ENCODE data around the gene PLA2G2C.
"Not testable (repeated sequence)": the region's sequence is repeated elsewhere in the genome, so short reads cannot be mapped to it uniquely, and the experiment has no call there.

Gene PLA2G2C, protein sequence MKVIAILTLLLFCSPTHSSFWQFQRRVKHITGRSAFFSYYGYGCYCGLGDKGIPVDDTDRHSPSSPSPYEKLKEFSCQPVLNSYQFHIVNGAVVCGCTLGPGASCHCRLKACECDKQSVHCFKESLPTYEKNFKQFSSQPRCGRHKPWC

DNA sequence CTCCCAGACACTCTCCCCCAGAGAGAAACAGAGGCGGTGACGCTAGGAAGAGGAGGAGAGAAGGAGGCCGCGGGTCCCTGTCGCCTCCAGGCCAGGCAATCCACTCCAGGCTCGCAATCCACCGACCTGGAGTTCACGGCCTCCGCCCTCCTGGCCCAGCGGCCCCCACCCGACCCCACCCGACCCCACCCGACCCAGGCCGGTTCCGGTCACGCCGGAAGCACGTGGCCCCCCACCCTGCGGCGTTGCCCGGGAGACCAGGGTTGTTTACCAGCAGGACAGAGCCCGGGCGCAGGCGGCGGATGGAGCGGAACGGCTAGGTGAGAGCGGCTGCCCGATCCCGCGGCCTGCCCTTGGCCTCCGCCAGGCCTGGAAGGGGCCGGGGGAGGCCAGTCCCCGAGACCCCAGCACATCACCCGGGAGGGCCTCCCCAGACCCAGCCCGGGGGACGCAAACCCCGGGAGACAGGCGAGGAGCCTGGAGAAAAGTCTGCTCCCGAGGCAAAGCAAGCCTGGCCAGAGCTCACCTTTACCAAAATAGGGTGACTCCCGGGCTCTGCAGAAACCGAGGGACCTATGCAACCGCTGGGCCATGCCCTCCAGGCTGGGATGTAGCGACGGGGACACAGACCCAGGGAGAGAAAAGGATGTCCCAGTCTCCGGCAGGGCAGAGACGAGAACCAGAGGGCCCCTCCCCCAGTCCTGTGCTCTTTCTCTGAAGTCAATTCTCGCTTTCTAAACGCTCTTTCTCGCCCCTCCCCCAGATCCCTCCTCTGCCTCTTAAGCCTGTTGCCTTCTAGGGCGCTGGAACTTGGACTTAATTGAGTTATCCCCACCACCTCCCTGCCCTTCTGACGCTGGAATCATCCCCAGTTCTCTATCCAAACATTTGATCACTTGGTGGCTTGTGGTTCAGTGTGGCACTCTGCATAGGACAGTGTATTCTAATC is at the start of gene PLA2G2C, which contains the start of gene UBXN10:
TSS of gene PLA2G2C (minus strand) at position 685 of the 949 bp plus-strand sequence. CDS start 9,155 bp downstream, outside the sequence.
TSS of gene UBXN10 (plus strand) at position 263 of the 949 bp plus-strand sequence. CDS start 4,466 bp downstream, outside the sequence.
- H2AFZ ChIP-seq, result peak within 1 kb of the TSS; percentile 81
- no peaks in the 10 kb centered on the region for H3K79me2 ChIP-seq
- H3K4me1 ChIP-seq, result peaks cover 6% of the 10 kb centered on the region
- H3K4me2 ChIP-seq (ENCODE audit: low read length), result peak within 1 kb of the TSS; percentile 100
- TF ChIP-seq, protein P1, sequence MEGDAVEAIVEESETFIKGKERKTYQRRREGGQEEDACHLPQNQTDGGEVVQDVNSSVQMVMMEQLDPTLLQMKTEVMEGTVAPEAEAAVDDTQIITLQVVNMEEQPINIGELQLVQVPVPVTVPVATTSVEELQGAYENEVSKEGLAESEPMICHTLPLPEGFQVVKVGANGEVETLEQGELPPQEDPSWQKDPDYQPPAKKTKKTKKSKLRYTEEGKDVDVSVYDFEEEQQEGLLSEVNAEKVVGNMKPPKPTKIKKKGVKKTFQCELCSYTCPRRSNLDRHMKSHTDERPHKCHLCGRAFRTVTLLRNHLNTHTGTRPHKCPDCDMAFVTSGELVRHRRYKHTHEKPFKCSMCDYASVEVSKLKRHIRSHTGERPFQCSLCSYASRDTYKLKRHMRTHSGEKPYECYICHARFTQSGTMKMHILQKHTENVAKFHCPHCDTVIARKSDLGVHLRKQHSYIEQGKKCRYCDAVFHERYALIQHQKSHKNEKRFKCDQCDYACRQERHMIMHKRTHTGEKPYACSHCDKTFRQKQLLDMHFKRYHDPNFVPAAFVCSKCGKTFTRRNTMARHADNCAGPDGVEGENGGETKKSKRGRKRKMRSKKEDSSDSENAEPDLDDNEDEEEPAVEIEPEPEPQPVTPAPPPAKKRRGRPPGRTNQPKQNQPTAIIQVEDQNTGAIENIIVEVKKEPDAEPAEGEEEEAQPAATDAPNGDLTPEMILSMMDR (IDR thresholded peaks at IDR 0.05), result no peak
- H3K27ac ChIP-seq, result peak within 1 kb of the TSS; percentile 80
- peak within 1 kb of the TSS; percentile 17 for H3K9ac ChIP-seq
- H3K27me3 ChIP-seq (ENCODE audit: control insufficient read depth, insufficient read depth, low read length), result no peaks in the 10 kb centered on the region
- H3K36me3 ChIP-seq (ENCODE audit: control insufficient read depth, insufficient read depth, low read length), result no peaks in the 10 kb centered on the region
- H3K4me3 ChIP-seq (ENCODE audit: low read depth, low read length), result peak within 1 kb of the TSS; percentile 83
- H3K9me3 ChIP-seq (ENCODE audit: control insufficient read depth, low read length), result no peaks in the 10 kb centered on the region

DNA sequence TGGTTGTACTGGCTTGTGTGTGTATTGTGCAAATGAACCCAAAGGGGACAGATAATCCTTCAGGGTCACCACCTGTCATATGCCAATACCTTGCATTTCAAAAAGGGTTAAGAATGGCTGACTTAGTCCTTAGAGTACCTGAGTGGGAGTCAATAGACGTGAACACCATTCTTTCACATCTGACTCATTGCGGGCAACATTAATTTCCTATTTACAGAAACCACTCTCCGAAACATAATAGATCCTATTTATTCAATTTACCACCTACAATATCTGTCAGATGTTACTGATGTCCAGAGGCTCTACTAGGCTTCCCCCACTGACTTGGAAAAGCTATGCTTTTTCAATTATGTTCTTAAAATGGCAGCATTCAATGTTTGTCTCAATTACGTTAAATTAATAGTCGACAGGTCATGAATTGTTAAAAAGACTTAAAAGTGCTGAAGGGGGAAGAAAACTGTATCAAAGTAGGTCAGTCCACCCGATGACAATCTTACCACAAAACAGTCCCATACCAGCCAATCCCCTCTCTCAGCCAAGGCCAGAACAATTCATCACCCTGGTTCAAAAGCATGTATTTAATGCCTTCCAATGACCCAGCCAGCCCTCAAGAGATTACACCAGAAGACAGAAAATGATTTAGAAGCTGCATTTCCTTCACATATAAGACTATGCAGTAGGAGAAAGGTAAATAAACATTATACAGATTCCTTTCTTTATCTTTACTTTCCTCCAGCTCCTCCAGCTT is 48.6 kb upstream of the PLA2G2C start:
- Histone ChIP-seq H3K36me3 (ENCODE audit: control insufficient read depth, insufficient read depth, low read length) (no peaks in the 10 kb centered on the region), H3K79me2 (no peaks in the 10 kb centered on the region), H3K9me3 (ENCODE audit: control insufficient read depth, low read length) (no peaks in the 10 kb centered on the region), H3K27me3 (ENCODE audit: control insufficient read depth, insufficient read depth, low read length) (no peaks in the 10 kb centered on the region), H3K4me2 (ENCODE audit: low read length) (peak overlapping the region; percentile 21), H3K27ac (peak overlapping the region; percentile 86), H3K4me3 (ENCODE audit: low read depth, low read length) (no peak overlapping the region), H2AFZ (peak overlapping the region; percentile 56), H3K4me1 (peaks cover 27% of the 10 kb centered on the region), H3K9ac (no peak overlapping the region)
- TF ChIP-seq, protein P1 (IDR thresholded peaks at IDR 0.05), result no peak

DNA sequence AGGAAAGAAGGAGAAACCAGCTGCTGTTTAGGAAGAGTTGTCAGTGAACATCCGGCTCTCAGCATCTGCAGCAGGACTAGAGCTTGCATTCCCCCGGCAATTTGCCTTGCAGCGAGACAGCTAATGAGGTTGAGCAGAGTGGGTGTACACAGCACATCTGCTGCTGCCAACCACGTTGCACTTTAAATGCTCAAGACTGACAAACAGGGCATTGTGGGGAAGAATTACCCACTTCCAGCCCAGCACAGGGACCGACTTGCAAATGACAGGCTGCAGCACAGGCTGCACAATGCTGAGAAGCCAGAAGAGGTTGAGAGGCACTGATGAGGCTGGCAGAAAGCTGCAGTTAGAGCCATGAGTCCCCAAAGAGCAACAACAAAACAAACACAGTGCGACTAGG is 47.5 kb upstream of the PLA2G2C start:
- H3K4me1 ChIP-seq, result peaks cover 33% of the 10 kb centered on the region
- H3K9ac ChIP-seq, result no peak overlapping the region
- no peaks in the 10 kb centered on the region for H3K79me2 ChIP-seq
- no peak overlapping the region for H3K4me3 ChIP-seq (ENCODE audit: low read depth, low read length)
- peak overlapping the region; percentile 47 for H3K4me2 ChIP-seq (ENCODE audit: low read length)
- TF ChIP-seq, protein P1 (IDR thresholded peaks at IDR 0.05), result no peak
- no peaks in the 10 kb centered on the region for H3K9me3 ChIP-seq (ENCODE audit: control insufficient read depth, low read length)
- H3K27me3 ChIP-seq (ENCODE audit: control insufficient read depth, insufficient read depth, low read length), result no peaks in the 10 kb centered on the region
- peak overlapping the region; percentile 60 for H2AFZ ChIP-seq
- H3K27ac ChIP-seq, result peak overlapping the region; percentile 86
- no peaks in the 10 kb centered on the region for H3K36me3 ChIP-seq (ENCODE audit: control insufficient read depth, insufficient read depth, low read length)

DNA sequence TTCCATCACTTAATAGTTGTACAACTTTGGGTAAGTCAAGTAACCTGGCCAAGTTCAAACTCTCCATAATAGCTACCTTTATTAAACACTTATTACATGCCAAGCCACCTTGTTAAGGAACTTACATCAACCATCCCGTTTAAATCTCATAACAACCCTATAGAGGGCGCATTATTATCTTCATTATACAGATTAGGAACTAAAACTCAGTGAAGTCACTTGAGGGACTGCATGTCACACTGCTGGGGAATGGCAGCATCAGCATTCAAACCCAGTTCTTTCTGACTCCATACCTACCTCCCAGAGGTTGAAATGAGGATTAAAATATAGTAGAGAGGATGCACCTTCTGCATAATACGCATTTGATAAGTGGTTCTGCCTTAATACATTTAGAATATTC is 47.1 kb upstream of the PLA2G2C start:
- peak overlapping the region; percentile 60 for H2AFZ ChIP-seq
- no peaks in the 10 kb centered on the region for H3K79me2 ChIP-seq
- no peaks in the 10 kb centered on the region for H3K27me3 ChIP-seq (ENCODE audit: control insufficient read depth, insufficient read depth, low read length)
- H3K4me3 ChIP-seq (ENCODE audit: low read depth, low read length), result no peak overlapping the region
- TF ChIP-seq, protein P1 (IDR thresholded peaks at IDR 0.05), result no peak
- H3K36me3 ChIP-seq (ENCODE audit: control insufficient read depth, insufficient read depth, low read length), result no peaks in the 10 kb centered on the region
- no peak overlapping the region for H3K9ac ChIP-seq
- peaks cover 38% of the 10 kb centered on the region for H3K4me1 ChIP-seq
- peak overlapping the region; percentile 86 for H3K27ac ChIP-seq
- no peaks in the 10 kb centered on the region for H3K9me3 ChIP-seq (ENCODE audit: control insufficient read depth, low read length)
- peak overlapping the region; percentile 47 for H3K4me2 ChIP-seq (ENCODE audit: low read length)

DNA sequence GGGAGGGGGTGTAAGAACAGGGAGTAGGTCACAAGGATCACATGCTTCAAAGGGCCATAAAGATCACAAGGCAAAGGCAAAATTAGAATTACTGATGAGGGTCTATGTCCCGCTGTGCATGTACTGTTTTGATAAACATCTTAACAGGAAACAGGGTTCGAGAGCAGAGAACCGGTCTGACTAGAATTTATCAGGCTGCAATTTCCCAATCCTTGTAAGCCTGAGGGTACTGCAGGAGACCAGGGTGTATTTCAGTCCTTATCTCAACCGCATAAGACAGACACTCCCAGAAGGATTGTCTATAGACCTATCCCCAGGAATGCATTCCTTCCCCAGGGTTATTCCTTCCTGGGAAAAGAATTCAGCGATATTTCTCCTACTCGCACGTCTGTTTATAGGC is 46.2 kb upstream of the PLA2G2C start:
- H3K9ac ChIP-seq; H3K36me3 ChIP-seq (ENCODE audit: control insufficient read depth, insufficient read depth, low read length); H3K79me2 ChIP-seq; H3K27me3 ChIP-seq (ENCODE audit: control insufficient read depth, insufficient read depth, low read length); H2AFZ ChIP-seq; H3K9me3 ChIP-seq (ENCODE audit: control insufficient read depth, low read length): not testable (repeated sequence)
- H3K4me2 ChIP-seq (ENCODE audit: low read length), result peak overlapping the region; percentile 34
- H3K27ac ChIP-seq, result peak overlapping the region; percentile 86
- peaks cover 40% of the 10 kb centered on the region for H3K4me1 ChIP-seq
- peak overlapping the region; percentile 34 for H3K4me3 ChIP-seq (ENCODE audit: low read depth, low read length)
